GM21737 (cell line): Measurements from ENCODE around the gene FAM81B.

Experiments used
- ATAC-seq: cut with Tn5 transposase; IDR thresholded peaks from one replicate; pipeline ENCODE4 v1.9.1; 2021; ENCODE audit warnings: mild to moderate bottlenecking, moderate library complexity; ENCODE audit not compliant: unreplicated experiment

FAM81B gene

DNA sequence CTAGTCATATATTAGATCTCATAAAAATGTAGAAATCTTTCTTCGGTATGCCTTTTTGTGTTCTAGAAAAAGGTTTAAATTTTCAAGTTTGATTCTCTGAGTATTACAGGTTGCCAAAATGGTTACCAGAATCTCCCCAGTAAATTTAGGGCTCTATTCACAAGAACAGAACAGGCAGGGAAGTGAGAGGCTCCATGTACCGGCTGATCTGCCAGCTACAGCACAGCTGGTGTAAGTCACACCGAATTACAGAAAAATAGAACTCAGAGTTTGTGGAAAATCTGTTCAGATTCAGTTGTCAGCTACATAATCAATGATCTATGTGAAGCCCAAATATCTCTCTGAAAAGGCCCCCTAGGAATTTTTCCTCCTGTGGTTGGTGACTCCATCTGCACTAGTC, 10.5 kb downstream of the FAM81B start:
- no peak for ATAC-seq

- ATAC-seq = no peak
These were observed 12.8 kb downstream of the FAM81B start for GRCh38 chr5:95403996-95404395.

- no peak for ATAC-seq
These were observed 15.4 kb downstream of the FAM81B start for GRCh38 chr5:95406426-95407090.

GRCh38 chr5:95410279-95410678, 19.1 kb downstream of the FAM81B start:
- no peak for ATAC-seq

DNA sequence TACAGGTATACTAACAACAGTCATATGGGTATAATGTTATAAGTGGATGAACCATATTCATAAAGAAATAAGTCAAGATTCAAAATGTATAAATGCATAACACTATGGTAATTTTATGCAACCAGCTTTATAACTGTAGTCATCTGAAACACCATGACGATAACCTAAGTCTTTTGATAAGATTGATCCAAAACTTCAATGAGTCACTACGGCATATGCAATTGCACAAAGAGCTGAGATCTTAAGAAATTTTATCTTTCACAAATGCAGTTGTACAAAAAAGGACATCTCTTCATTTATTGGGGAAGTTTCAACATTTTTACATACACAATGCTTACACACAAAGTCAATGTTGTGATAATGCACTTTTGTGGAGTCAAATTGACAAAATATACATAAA, 20.3 kb downstream of the FAM81B start:
- no peak for ATAC-seq

DNA sequence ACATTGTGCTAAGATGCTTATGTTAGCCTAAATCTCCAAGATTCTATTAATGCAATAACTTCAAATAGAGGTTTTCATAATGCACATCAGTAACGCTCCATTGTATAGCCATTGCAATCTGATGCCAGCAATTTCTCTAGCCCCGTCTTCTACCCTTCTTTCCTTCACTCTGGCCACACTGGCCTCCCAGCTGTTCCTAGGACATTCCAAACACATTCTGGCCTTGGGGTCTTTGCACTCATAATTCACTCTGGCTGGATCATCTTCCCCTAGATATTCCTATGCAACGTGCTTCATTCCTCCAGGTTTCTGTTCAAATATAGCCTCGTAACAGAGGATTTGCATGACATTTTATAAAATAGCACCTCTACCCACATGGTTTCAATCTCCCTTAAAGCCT, 23.3 kb downstream of the FAM81B start:
- ATAC-seq = no peak

GRCh38 chr5:95417971-95418370, 26.8 kb downstream of the FAM81B start:
- ATAC-seq = no peak

DNA sequence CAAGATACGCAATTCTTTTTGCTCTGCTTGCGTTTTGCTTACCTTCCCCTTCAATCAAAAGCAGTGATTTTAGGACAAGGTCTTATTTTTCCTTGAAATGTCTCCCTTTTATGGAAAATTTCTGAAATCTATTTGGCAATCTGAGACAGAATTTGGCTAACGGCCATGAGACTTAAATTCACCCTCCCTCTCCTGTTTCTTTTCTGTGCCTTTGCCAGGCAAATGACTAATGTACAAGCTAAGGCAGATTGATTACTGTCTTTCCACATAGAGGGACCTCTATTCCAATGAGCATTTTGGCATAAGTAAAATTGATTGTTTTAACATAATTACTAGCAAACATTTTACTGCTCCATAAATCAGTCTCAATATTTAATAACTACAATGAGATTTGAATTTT, 31.7 kb downstream of the FAM81B start:
- ATAC-seq = no peak

GRCh38 chr5:95424016-95424415, 32.9 kb downstream of the FAM81B start:
- no peak for ATAC-seq

DNA sequence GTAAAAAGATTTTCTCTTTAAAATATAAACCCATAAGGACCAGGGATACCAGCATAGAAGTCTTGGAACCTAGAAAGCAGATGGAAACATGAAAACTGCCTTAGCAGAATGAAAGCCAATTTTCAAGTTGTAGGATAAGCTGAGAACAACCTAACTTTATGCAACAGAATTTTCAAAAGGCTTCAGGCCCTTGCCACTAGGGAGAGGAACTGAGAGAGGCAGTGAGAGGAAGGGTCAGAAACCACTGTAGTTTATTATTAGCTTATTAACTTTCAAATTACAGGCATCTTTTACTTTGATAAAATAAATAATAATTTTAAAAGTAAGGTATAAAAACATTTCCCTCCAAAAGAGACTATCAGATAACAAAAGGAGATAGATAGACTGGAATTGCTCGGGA, 33.4 kb downstream of the FAM81B start:
- ATAC-seq = no peak

DNA sequence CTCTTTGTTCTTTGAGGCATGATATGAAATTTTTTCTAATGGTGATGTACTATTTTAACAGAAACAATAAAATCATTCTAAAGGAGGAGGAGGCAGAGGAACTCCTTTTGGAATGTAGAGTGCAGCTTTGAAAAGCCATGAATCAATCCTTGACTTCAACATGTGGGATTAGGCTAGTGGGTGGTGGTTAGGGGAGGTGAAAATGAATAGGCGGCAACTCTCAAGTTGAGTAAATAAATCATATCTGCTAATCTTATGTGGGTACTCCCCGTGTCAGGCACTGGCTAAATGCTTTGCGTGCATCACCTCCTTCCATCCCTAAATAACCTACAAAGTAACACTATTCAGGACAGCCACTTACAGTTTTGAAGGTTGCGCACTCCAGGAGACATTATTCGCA, 35.1 kb downstream of the FAM81B start:
- no peak for ATAC-seq

- no peak for ATAC-seq
These were observed 41.6 kb downstream of the FAM81B start for GRCh38 chr5:95432779-95433178.

- ATAC-seq = no peak
These were observed 48.8 kb downstream of the FAM81B start for GRCh38 chr5:95439801-95440493.

GRCh38 chr5:95440825-95441224, 49.7 kb downstream of the FAM81B start:
- ATAC-seq = no peak

GRCh38 chr5:95441636-95442035, 50.5 kb downstream of the FAM81B start:
- ATAC-seq = no peak

GRCh38 chr5:95445442-95445841, 54.3 kb downstream of the FAM81B start:
- ATAC-seq = no peak

GRCh38 chr5:95445995-95446394, 54.8 kb downstream of the FAM81B start:
- no peak for ATAC-seq

DNA sequence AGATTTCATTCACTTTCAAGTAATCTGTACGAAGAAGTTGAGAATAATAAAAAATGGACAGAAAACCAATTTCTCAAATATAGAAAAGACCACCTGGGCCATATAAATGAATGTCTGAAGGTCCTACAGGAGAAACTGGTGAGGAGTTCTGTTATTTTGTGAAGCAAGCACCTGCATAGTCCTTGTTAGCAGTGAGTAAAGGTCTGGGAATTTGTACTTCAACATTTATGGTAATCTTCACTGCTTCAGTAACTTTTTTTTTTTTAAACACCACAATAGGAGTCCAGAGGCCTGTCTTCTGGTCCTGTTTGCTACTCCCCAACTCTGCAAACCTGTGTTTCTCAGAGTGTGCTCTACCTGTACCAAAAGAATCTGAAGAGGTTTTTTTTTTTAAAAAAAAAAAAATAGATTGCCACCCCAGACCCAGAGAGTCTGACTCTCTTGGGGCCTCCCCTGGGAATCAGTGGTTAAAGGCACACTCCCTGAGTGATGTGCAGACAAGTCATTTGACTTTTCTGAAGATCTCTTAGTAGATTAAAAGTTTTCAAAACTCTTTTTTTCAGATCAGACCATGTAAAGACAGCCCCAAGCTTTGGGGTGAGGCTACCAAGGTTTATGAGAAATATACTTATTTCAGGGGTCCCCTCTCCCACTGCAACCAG, 55.5 kb downstream of the FAM81B start:
- ATAC-seq = no peak

- no peak for ATAC-seq
These were observed 56.8 kb downstream of the FAM81B start for GRCh38 chr5:95447961-95448360.

GRCh38 chr5:95448789-95449188, 57.6 kb downstream of the FAM81B start:
- ATAC-seq = no peak

DNA sequence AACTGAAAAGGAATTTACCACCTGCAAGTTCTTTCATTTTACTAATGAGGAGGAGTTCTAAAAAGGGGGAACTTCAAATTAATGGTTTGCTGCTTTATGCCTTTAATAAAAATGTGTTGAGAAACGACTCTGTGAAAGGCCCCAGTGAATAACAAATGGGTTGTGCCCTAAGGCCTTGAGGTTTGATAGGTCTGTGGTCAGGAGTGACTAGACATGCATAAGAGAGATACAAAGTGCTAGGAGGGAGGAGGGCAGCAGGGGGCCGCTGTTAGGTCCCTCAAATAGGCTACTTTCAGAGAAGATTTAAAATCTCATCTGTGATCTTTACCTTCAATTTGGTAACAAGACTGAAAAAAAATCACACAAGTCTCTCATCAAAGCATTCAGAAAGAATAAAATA, 58.3 kb downstream of the FAM81B start:
- ATAC-seq = no peak

- ATAC-seq = no peak
These were observed 63.4 kb downstream of the FAM81B start for GRCh38 chr5:95454536-95454935.
